Karpas-422 (cell line): ENCODE results near the gene HOXB9. TPM values are rescaled to one million over a fixed set of nuclear protein-coding genes. Genes with fewer than 3 reads are reported as not detected.

ENCODE experiments used
- DNase-seq: peaks from one replicate; pipeline ENCODE4 v3.0.0-alpha.2; 2015
- H2AFZ ChIP-seq: fragments of 200-600 bp; sonication (generic); 2 replicates; pipeline ENCODE4 v1.6.1; 2014; ENCODE audit warnings: antibody characterized with exemption, low read length, mixed read lengths
- H3K27ac ChIP-seq: fragments of 200-600 bp; sonication (generic); 2 replicates; pipeline ENCODE4 v1.5.1; 2014; ENCODE audit warnings: mild to moderate bottlenecking, low read length, moderate library complexity
- H3K27me3 ChIP-seq: fragments of 200-600 bp; sonication (generic); 2 replicates; pipeline ENCODE4 v1.6.1; 2014; ENCODE audit warnings: low read length, mixed read lengths
- H3K36me3 ChIP-seq: fragments of 200-600 bp; sonication (generic); 2 replicates; pipeline ENCODE4 v1.6.1; 2014; ENCODE audit warnings: low read length, mixed read lengths; ENCODE audit not compliant: insufficient read depth
- H3K4me1 ChIP-seq: fragments of 200-600 bp; sonication (generic); 2 replicates; pipeline ENCODE4 v1.6.1; 2014; ENCODE audit warnings: mild to moderate bottlenecking, low read length, mixed read lengths
- H3K4me2 ChIP-seq: fragments of 200-600 bp; sonication (generic); 2 replicates; pipeline ENCODE4 v1.6.1; 2014; ENCODE audit warnings: low read length, low read depth, mild to moderate bottlenecking; ENCODE audit not compliant: poor library complexity, severe bottlenecking
- H3K4me3 ChIP-seq: fragments of 200-600 bp; sonication (generic); 2 replicates; pipeline ENCODE4 v1.5.1; 2014; ENCODE audit warnings: mild to moderate bottlenecking, antibody characterized with exemption, low read length, mixed read lengths
- H3K79me2 ChIP-seq: fragments of 200-600 bp; sonication (generic); 2 replicates; pipeline ENCODE4 v1.6.1; 2014; ENCODE audit warnings: mild to moderate bottlenecking, low read length, mixed read lengths
- H3K9ac ChIP-seq: fragments of 200-600 bp; sonication (generic); 2 replicates; pipeline ENCODE4 v1.6.0; 2014; ENCODE audit warnings: low read length
- H3K9me2 ChIP-seq: fragments of 200-600 bp; sonication (generic), shearing (Covaris generic); replicated peaks from 2 replicates; pipeline ENCODE4 v1.6.0; 2014; ENCODE audit warnings: mild to moderate bottlenecking, low read length, moderate library complexity; ENCODE audit not compliant: insufficient read depth
- H3K9me3 ChIP-seq: fragments of 300-700, 200-600 bp; sonication (generic); 2 replicates; pipeline ENCODE4 v1.6.1; 2014; ENCODE audit warnings: low read length, mixed read lengths
- H4K20me1 ChIP-seq: fragments of 200-600 bp; sonication (generic); 2 replicates; pipeline ENCODE4 v1.6.1; 2014; ENCODE audit warnings: mild to moderate bottlenecking, antibody characterized with exemption, low read length, low read depth; ENCODE audit not compliant: insufficient read depth
- total RNA-seq: library from RNA; depleted of rRNA; stranded (reverse); fragments of >200 nt; shearing (Covaris generic); gene quantifications from 2 replicates; pipeline ENCODE4 v1.2.3, GENCODE V29; 2014; ENCODE audit warnings: low replicate concordance

The HOXB9 gene
- total RNA-seq, 1 experiment from 2014 or later = 0.82 TPM

- no peaks in the 10 kb centered on the region for H3K36me3 ChIP-seq
- no peaks in the 10 kb centered on the region for H3K27me3 ChIP-seq
- H3K9me2 ChIP-seq = no peaks in the 10 kb centered on the region
- H3K4me2 ChIP-seq = no peak overlapping the region
- no peaks in the 10 kb centered on the region for H3K9me3 ChIP-seq
- DNase-seq = no peak
- no peak overlapping the region for H3K27ac ChIP-seq
- no peak overlapping the region for H3K9ac ChIP-seq
- H4K20me1 ChIP-seq = no peaks in the 10 kb centered on the region
- H3K4me3 ChIP-seq = no peak overlapping the region
- no peak overlapping the region for H2AFZ ChIP-seq
- peaks cover 24% of the 10 kb centered on the region for H3K4me1 ChIP-seq
- peaks cover 4% of the 10 kb centered on the region; the same call in 1 of the 2 replicates for H3K79me2 ChIP-seq
Measured at GRCh38 chr17:48579760-48580554, 46.2 kb downstream of the HOXB9 start.

- peak overlapping the region; percentile 86 for H3K9ac ChIP-seq
- H3K79me2 ChIP-seq = peaks cover 4% of the 10 kb centered on the region; the same call in 1 of the 2 replicates
- peak overlapping the region; percentile 89; the same call in 1 of the 2 replicates for H3K4me3 ChIP-seq
- no peak overlapping the region for H2AFZ ChIP-seq
- H3K4me1 ChIP-seq = peaks cover 22% of the 10 kb centered on the region
- no peaks in the 10 kb centered on the region for H3K27me3 ChIP-seq
- no peaks in the 10 kb centered on the region for H3K9me3 ChIP-seq
- H4K20me1 ChIP-seq = no peaks in the 10 kb centered on the region
- H3K36me3 ChIP-seq = no peaks in the 10 kb centered on the region
- H3K9me2 ChIP-seq = no peaks in the 10 kb centered on the region
- no peak overlapping the region for H3K27ac ChIP-seq
- H3K4me2 ChIP-seq = peak overlapping the region; percentile 97
- DNase-seq = no peak
Measured at GRCh38 chr17:48579471-48579759, 46.7 kb downstream of the HOXB9 start.

GRCh38 chr17:48578616-48579470 is 47.3 kb downstream of the HOXB9 start:
- H3K4me2 ChIP-seq = peak overlapping the region; percentile 97
- H3K27me3 ChIP-seq = no peaks in the 10 kb centered on the region
- H3K9me2 ChIP-seq = no peaks in the 10 kb centered on the region
- peaks cover 22% of the 10 kb centered on the region for H3K4me1 ChIP-seq
- DNase-seq = no peak
- no peak overlapping the region for H3K27ac ChIP-seq
- no peaks in the 10 kb centered on the region for H3K36me3 ChIP-seq
- H3K9me3 ChIP-seq = no peaks in the 10 kb centered on the region
- H3K79me2 ChIP-seq = peaks cover 4% of the 10 kb centered on the region; the same call in 1 of the 2 replicates
- peak overlapping the region; percentile 86 for H3K9ac ChIP-seq
- H2AFZ ChIP-seq = peak overlapping the region; percentile 98
- no peaks in the 10 kb centered on the region for H4K20me1 ChIP-seq
- peak overlapping the region; percentile 89 for H3K4me3 ChIP-seq

- Histone ChIP-seq H3K4me3 (peak within 1 kb of the TSS; percentile 89), H3K36me3 (no peaks in the 10 kb centered on the region), H3K4me2 (peak within 1 kb of the TSS; percentile 97), H3K9ac (peak within 1 kb of the TSS; percentile 86), H4K20me1 (no peaks in the 10 kb centered on the region), H2AFZ (peak within 1 kb of the TSS; percentile 98), H3K9me3 (no peaks in the 10 kb centered on the region), H3K27me3 (no peaks in the 10 kb centered on the region), H3K4me1 (peaks cover 22% of the 10 kb centered on the region), H3K79me2 (peaks cover 4% of the 10 kb centered on the region; the same call in 1 of the 2 replicates), H3K27ac (no peak within 1 kb of the TSS), H3K9me2 (no peaks in the 10 kb centered on the region)
- peak; percentile 92 for DNase-seq
Measured at GRCh38 chr17:48577946-48578615, 48.1 kb downstream of the HOXB9 start, which contains the start of gene HOXB4. Gene HOXB4 (minus strand): TSS chr17:48578350. CDS start chr17:48578319, 31 bp downstream.

GRCh38 chr17:48577330-48577945 is 48.7 kb downstream of the HOXB9 start:
- peak; percentile 62 for DNase-seq
- H3K27ac ChIP-seq = no peak overlapping the region
- no peaks in the 10 kb centered on the region for H3K36me3 ChIP-seq
- peaks cover 22% of the 10 kb centered on the region for H3K4me1 ChIP-seq
- H3K79me2 ChIP-seq = peaks cover 4% of the 10 kb centered on the region; the same call in 1 of the 2 replicates
- H2AFZ ChIP-seq = peak overlapping the region; percentile 92
- peak overlapping the region; percentile 89 for H3K4me3 ChIP-seq
- peak overlapping the region; percentile 97 for H3K4me2 ChIP-seq
- H3K9ac ChIP-seq = peak overlapping the region; percentile 85
- H3K9me3 ChIP-seq = no peaks in the 10 kb centered on the region
- H3K27me3 ChIP-seq = no peaks in the 10 kb centered on the region
- no peaks in the 10 kb centered on the region for H3K9me2 ChIP-seq
- H4K20me1 ChIP-seq = no peaks in the 10 kb centered on the region

- peak overlapping the region; percentile 85 for H3K9ac ChIP-seq
- H3K36me3 ChIP-seq = no peaks in the 10 kb centered on the region
- H3K9me2 ChIP-seq = no peaks in the 10 kb centered on the region
- no peak for DNase-seq
- no peaks in the 10 kb centered on the region for H3K27me3 ChIP-seq
- H3K4me3 ChIP-seq = peak overlapping the region; percentile 89
- H3K4me2 ChIP-seq = peak overlapping the region; percentile 97
- peaks cover 4% of the 10 kb centered on the region; the same call in 1 of the 2 replicates for H3K79me2 ChIP-seq
- H3K27ac ChIP-seq = no peak overlapping the region
- H3K9me3 ChIP-seq = no peaks in the 10 kb centered on the region
- H2AFZ ChIP-seq = no peak overlapping the region; the same call in 1 of the 2 replicates
- H4K20me1 ChIP-seq = no peaks in the 10 kb centered on the region
- peaks cover 19% of the 10 kb centered on the region for H3K4me1 ChIP-seq
Measured at GRCh38 chr17:48576479-48577309, 49.5 kb downstream of the HOXB9 start.
